ENCODE measurements around the gene CASP9.

GRCh38 chr1:15543251-15543588 is 19.2 kb upstream of the CASP9 start:
- no peak for TF ChIP-seq CTCF (IDR thresholded peaks at IDR 0.05)
- TF ChIP-seq POLR2A (IDR thresholded peaks at IDR 0.05): no peak

Measured in lower leg skin (tissue), 3 donors.